Measurements from ENCODE around the gene ERGIC2. TPM values are rescaled to one million over a fixed set of nuclear protein-coding genes. Genes with fewer than 3 reads are reported as not detected.

Gene ERGIC2
- total RNA-seq, 2 donors from 2014 or later = 27.9 to 56.8 TPM

DNA sequence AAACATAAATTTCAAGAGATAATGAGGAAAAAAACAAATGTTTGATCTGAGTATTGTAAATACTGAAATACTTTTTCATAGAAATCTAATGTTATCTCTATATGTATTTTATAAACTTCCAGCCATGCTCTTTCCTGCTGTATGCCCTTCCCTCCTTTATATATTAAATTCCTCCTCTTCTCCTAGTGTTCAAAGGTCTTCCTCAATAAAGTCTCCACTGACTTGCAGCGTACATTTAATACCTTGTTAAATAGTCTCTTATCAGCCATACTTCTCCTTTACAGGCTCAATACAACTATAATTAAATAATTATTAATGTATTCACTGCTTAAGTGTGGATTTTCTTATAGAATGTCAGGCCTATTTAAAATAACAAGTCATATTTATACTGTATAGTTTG is 26.0 kb downstream of the ERGIC2 start:
- H3K9me3 ChIP-seq = no peaks in the 10 kb centered on the region
- no peak overlapping the region for H3K4me3 ChIP-seq
- no peak for DNase-seq (ENCODE audit: low spot score)
- TF ChIP-seq POLR2A (IDR thresholded peaks at IDR 0.05) (no peak), POLR2AphosphoS5 (IDR thresholded peaks at IDR 0.05) (no peak), CTCF (IDR thresholded peaks at IDR 0.05) (no peak)
- no peaks in the 10 kb centered on the region for H3K27me3 ChIP-seq (replicated peaks; ENCODE audit: insufficient read depth)
- WGBS = 50% methylated on average over 1 of the region's 1 CpG
- H3K4me1 ChIP-seq (replicated peaks) = no peaks in the 10 kb centered on the region
- no peak overlapping the region for H3K27ac ChIP-seq
- intact Hi-C loops (cut with DNase I) = no loop called here
- no peaks in the 10 kb centered on the region for H3K36me3 ChIP-seq

DNA sequence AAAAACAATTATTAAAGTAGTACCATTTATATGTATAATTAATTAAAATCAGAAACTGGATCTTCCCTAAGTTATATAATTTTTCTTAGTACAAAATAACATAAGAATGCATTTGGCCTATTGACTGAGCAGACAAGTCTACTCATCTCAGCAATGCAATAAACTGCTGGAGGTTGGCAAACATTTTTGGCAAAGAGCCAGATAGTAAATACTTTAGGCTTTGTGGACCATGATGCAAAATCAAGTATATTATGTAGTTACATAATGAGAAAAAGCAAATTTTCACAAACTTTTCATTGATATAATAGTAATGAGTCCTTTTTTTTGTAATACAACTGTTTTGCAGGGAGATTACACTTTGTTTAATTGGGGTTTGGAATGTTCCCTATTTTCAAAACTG is 30.9 kb downstream of the ERGIC2 start:
- Histone ChIP-seq H3K27ac (no peak overlapping the region), H3K4me1 (replicated peaks) (no peaks in the 10 kb centered on the region), H3K4me3 (no peak overlapping the region), H3K9me3 (no peaks in the 10 kb centered on the region), H3K36me3 (no peaks in the 10 kb centered on the region), H3K27me3 (replicated peaks; ENCODE audit: insufficient read depth) (no peaks in the 10 kb centered on the region)
- no peak for TF ChIP-seq CTCF (IDR thresholded peaks at IDR 0.05)
- TF ChIP-seq POLR2A (IDR thresholded peaks at IDR 0.05) = no peak
- peak; percentile 63 for TF ChIP-seq POLR2AphosphoS5 (IDR thresholded peaks at IDR 0.05)
- DNase-seq (ENCODE audit: low spot score) = peak; percentile 34
- intact Hi-C loops (cut with DNase I) = no loop called here

DNA sequence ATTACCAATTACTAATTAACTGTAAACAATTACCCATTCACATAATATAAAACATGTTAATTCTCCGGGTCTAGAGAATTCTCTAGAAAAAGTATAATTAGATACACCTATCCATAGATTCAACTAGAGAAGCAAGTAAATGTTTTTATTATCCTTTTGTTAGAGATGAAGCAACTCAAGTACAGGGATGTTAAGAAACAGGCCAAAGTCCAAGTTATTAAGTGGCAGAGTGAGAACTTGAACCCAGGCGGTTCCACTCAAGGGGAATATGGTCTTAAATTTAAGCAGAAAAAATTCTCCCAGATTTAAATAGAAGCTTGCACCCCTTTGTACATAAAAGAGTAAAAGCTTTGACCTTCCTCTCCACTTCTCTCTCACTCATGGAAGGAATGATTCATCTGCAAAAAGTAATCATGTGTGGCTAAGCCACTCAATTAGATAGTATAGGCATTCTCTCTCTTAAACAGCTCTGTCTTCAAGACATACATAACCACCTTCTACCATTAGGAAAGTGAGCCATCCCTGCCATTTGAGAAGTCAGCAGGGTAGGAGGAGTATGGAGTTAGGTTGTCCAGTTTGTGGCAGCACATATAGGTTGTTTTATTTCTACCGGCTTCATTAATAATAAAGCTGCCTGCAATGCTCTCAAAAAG is 34.1 kb downstream of the ERGIC2 start:
- TF ChIP-seq POLR2AphosphoS5 (IDR thresholded peaks at IDR 0.05) = no peak
- no peak for TF ChIP-seq CTCF (IDR thresholded peaks at IDR 0.05)
- TF ChIP-seq POLR2A (IDR thresholded peaks at IDR 0.05) = no peak
- Histone ChIP-seq H3K4me3 (no peak overlapping the region), H3K27ac (no peak overlapping the region), H3K9me3 (no peaks in the 10 kb centered on the region), H3K27me3 (replicated peaks; ENCODE audit: insufficient read depth) (no peaks in the 10 kb centered on the region), H3K4me1 (replicated peaks) (no peaks in the 10 kb centered on the region), H3K36me3 (peaks cover 0 to 2% of the 10 kb centered on the region in 2 donors)
- intact Hi-C loops (cut with DNase I) = no loop called here
- DNase-seq (ENCODE audit: low spot score) = no peak
- WGBS = 96% methylated on average over 3 of the region's 3 CpGs

GRCh38 chr12:29343022-29343799 is 37.8 kb downstream of the ERGIC2 start:
- Histone ChIP-seq H3K9me3 (no peaks in the 10 kb centered on the region), H3K36me3 (peaks cover 0 to 2% of the 10 kb centered on the region in 2 donors), H3K27ac (no peak overlapping the region), H3K4me1 (replicated peaks) (no peaks in the 10 kb centered on the region), H3K27me3 (replicated peaks; ENCODE audit: insufficient read depth) (no peaks in the 10 kb centered on the region), H3K4me3 (no peak overlapping the region)
- no peak for DNase-seq (ENCODE audit: low spot score)
- 91% methylated on average over 2 of the region's 2 CpGs for WGBS
- TF ChIP-seq POLR2AphosphoS5 (IDR thresholded peaks at IDR 0.05) (no peak), CTCF (IDR thresholded peaks at IDR 0.05) (no peak), POLR2A (IDR thresholded peaks at IDR 0.05) (no peak)
- intact Hi-C loops (cut with DNase I) = no loop called here

GRCh38 chr12:29337325-29337724 is 43.6 kb downstream of the ERGIC2 start:
- intact Hi-C loops (cut with DNase I) = no loop called here
- no peak for TF ChIP-seq POLR2A (IDR thresholded peaks at IDR 0.05)
- no peak for DNase-seq (ENCODE audit: low spot score)
- Histone ChIP-seq H3K9me3 (no peaks in the 10 kb centered on the region), H3K4me1 (replicated peaks) (no peaks in the 10 kb centered on the region), H3K4me3 (no peak overlapping the region), H3K36me3 (no peaks in the 10 kb centered on the region), H3K27me3 (replicated peaks; ENCODE audit: insufficient read depth) (no peaks in the 10 kb centered on the region), H3K27ac (no peak overlapping the region)
- WGBS = 83% methylated on average over 1 of the region's 1 CpG
